Ovary (tissue), 3 donors: ENCODE results near the gene SPAG16.

ENCODE experiments used
- CTCF ChIP-seq, 3 donors: fragments of 450-650 bp in 2 of 3; fragments of 200-600 bp in 1 of 3; IDR thresholded peaks; one replicate each; pipeline versions ENCODE4 v1.5.1 to v1.8.0; 2016 to 2022; ENCODE audit warnings: antibody characterized with exemption in 3 of 3, mild to moderate bottlenecking in 1 of 3
- POLR2A ChIP-seq: fragments of 450-650 bp; IDR thresholded peaks from one replicate; pipeline ENCODE4 v1.6.1; 2017; ENCODE audit warnings: antibody characterized with exemption, mild to moderate bottlenecking, moderate library complexity
- donor health status: DM: no; HTN: no; CAD: no.

- TF ChIP-seq CTCF (IDR thresholded peaks at IDR 0.05) (no peak), POLR2A (no peak)
Measured at GRCh38 chr2:213691351-213691750, 407.1 kb downstream of the SPAG16 start.
